ENCODE results near the gene CCNG2.

CCNG2 gene

GRCh38 chr4:77113069-77113468, 43.9 kb upstream of the CCNG2 start:
- TF ChIP-seq CSDC2 (CRISPR knock-in tag; IDR thresholded peaks at IDR 0.05): no peak
- no peak for TF ChIP-seq ZC3H10 (CRISPR knock-in tag; IDR thresholded peaks at IDR 0.05)
- no peak for TF ChIP-seq ZNF70 (CRISPR knock-in tag; IDR thresholded peaks at IDR 0.05)
- TF ChIP-seq ZNF565 (CRISPR knock-in tag; conservative IDR thresholded peaks at IDR 0.05; ENCODE audit: low read depth): no peak
- no peak for ATAC-seq

DNA sequence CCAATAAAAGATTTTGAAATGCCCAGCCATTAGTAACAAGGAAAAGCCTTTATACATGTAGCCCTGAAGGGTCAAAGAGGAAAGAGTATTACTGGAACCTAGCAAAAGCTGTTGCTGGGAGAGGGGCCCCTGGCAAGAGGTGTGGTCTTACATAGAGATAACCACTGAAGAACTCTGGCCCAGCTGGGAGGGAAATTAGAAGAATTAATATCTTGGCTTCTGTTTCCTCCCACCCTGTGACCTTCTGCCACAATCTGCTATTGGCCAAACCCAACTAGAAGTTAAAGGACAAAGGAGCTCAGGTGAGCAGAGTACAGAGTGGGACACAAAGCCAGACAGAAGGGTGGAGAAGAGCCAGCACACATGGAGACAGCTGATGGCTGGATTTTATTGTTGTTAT, 39.3 kb upstream of the CCNG2 start:
- no peak for ATAC-seq
- TF ChIP-seq TOX (CRISPR knock-in tag; IDR thresholded peaks at IDR 0.05; ENCODE audit: borderline replicate concordance) (no peak), ZNF8 (CRISPR knock-in tag; IDR thresholded peaks at IDR 0.05) (no peak), RARB (CRISPR knock-in tag; IDR thresholded peaks at IDR 0.05) (no peak), ZNF565 (CRISPR knock-in tag; conservative IDR thresholded peaks at IDR 0.05; ENCODE audit: low read depth) (no peak), ARNTL (CRISPR knock-in tag; IDR thresholded peaks at IDR 0.05; ENCODE audit: borderline replicate concordance, low read depth) (no peak), ZFP30 (CRISPR knock-in tag; IDR thresholded peaks at IDR 0.05) (no peak), ESRRG (CRISPR knock-in tag; IDR thresholded peaks at IDR 0.05) (no peak)

DNA sequence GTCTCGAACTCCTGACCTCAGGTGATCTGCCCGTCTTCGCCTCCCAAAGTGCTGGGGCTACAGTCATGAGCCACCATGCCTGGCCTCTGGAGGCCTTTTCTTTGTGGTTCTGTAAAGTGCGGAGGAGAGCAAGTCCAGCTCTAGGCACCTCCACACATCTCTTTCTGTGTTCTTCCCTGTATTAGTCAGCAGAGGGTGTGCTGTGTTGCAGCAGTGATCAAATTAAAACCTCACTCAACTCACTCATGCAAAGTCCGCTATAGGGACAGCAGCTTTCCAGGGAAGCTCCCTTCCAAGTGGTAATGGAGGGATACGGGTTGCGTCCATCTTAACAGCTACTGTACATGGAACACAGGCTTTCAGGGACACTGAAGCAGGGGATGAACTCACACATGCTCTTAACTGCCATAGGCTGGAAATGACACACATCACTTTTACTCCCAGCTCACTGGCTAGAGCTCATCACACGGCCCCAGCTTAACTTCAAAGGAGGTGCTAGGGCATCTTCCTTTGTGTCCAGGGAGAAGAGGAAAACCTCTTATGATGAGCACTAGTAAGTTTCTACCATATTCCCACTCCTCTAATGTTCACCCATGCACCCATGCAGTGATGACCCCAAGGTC, 36.0 kb upstream of the CCNG2 start:
- ATAC-seq: no peak
- no peak for TF ChIP-seq ZNF70 (CRISPR knock-in tag; IDR thresholded peaks at IDR 0.05)
- no peak for TF ChIP-seq TCF4 (CRISPR knock-in tag; IDR thresholded peaks at IDR 0.05; ENCODE audit: borderline replicate concordance)
- TF ChIP-seq SNAI2 (CRISPR knock-in tag; IDR thresholded peaks at IDR 0.05): no peak
- no peak for TF ChIP-seq OSR1 (CRISPR knock-in tag; IDR thresholded peaks at IDR 0.05)
- no peak for TF ChIP-seq ZNF8 (CRISPR knock-in tag; IDR thresholded peaks at IDR 0.05)
- TF ChIP-seq, protein P1, sequence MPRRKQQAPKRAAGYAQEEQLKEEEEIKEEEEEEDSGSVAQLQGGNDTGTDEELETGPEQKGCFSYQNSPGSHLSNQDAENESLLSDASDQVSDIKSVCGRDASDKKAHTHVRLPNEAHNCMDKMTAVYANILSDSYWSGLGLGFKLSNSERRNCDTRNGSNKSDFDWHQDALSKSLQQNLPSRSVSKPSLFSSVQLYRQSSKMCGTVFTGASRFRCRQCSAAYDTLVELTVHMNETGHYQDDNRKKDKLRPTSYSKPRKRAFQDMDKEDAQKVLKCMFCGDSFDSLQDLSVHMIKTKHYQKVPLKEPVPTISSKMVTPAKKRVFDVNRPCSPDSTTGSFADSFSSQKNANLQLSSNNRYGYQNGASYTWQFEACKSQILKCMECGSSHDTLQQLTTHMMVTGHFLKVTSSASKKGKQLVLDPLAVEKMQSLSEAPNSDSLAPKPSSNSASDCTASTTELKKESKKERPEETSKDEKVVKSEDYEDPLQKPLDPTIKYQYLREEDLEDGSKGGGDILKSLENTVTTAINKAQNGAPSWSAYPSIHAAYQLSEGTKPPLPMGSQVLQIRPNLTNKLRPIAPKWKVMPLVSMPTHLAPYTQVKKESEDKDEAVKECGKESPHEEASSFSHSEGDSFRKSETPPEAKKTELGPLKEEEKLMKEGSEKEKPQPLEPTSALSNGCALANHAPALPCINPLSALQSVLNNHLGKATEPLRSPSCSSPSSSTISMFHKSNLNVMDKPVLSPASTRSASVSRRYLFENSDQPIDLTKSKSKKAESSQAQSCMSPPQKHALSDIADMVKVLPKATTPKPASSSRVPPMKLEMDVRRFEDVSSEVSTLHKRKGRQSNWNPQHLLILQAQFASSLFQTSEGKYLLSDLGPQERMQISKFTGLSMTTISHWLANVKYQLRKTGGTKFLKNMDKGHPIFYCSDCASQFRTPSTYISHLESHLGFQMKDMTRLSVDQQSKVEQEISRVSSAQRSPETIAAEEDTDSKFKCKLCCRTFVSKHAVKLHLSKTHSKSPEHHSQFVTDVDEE (CRISPR knock-in tag; IDR thresholded peaks at IDR 0.05): no peak
- TF ChIP-seq ZC3H10 (CRISPR knock-in tag; IDR thresholded peaks at IDR 0.05): no peak
- TF ChIP-seq TOX (CRISPR knock-in tag; IDR thresholded peaks at IDR 0.05; ENCODE audit: borderline replicate concordance): no peak
- TF ChIP-seq CSDC2 (CRISPR knock-in tag; IDR thresholded peaks at IDR 0.05): no peak
- no peak for TF ChIP-seq ZNF565 (CRISPR knock-in tag; conservative IDR thresholded peaks at IDR 0.05; ENCODE audit: low read depth)
- no peak for TF ChIP-seq ISL1 (CRISPR knock-in tag; IDR thresholded peaks at IDR 0.05)
- TF ChIP-seq GLIS3 (CRISPR knock-in tag; IDR thresholded peaks at IDR 0.05): no peak
- no peak for TF ChIP-seq ZFP3 (CRISPR knock-in tag; IDR thresholded peaks at IDR 0.05)
- TF ChIP-seq ARNTL (CRISPR knock-in tag; IDR thresholded peaks at IDR 0.05; ENCODE audit: borderline replicate concordance, low read depth): no peak
- no peak for TF ChIP-seq PPARA (CRISPR knock-in tag; IDR thresholded peaks at IDR 0.05; ENCODE audit: borderline replicate concordance)
- TF ChIP-seq ESRRG (CRISPR knock-in tag; IDR thresholded peaks at IDR 0.05): no peak
- TF ChIP-seq RARB (CRISPR knock-in tag; IDR thresholded peaks at IDR 0.05): no peak

DNA sequence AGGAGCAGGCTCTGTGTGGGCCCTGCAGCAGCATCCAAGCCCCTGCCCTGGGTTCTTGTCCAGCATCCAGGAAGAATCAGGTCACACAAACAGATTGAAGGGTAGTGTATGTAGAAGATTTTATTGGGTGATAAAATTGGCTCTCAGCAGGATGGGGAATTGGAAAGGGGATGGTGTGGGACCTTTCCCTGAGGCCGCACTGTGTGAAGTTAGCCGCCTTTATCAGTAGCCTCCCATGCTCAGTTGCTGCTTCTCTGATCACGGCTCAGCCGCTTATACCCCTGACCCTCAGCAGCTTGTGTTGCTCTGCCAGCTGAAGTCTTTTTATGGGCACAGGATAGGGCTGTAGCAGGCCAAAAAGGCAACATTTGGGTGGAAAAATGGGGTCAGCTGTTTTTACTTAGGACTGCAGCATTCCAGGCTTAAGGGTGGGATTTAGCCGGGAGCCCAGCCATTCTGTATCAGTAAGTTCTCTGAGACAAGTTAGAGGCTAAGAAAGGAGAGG, 35.2 kb upstream of the CCNG2 start:
- ATAC-seq: no peak
- TF ChIP-seq ISL1 (CRISPR knock-in tag; IDR thresholded peaks at IDR 0.05): no peak

DNA sequence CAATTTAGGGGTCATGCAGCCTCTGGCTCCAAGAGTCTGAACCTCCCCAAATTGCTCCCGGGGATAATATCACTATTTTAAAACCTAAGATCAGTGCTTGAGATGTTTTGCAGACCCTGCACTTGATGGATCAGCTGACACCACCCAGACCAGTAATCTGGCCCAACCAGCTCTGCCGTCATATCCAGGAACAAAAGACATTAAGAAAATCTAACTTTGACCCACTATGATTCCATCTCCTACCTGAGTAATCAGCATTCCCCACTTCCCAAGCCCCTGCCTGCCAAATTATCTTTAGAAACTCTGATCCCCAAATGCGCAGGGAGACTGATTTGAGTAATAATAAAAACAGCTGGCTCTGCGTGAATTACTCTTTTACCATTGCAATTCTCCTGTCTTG, 34.4 kb upstream of the CCNG2 start:
- TF ChIP-seq, protein P1 (CRISPR knock-in tag; IDR thresholded peaks at IDR 0.05): no peak
- no peak for TF ChIP-seq TCF4 (CRISPR knock-in tag; IDR thresholded peaks at IDR 0.05; ENCODE audit: borderline replicate concordance)
- TF ChIP-seq, protein P2, sequence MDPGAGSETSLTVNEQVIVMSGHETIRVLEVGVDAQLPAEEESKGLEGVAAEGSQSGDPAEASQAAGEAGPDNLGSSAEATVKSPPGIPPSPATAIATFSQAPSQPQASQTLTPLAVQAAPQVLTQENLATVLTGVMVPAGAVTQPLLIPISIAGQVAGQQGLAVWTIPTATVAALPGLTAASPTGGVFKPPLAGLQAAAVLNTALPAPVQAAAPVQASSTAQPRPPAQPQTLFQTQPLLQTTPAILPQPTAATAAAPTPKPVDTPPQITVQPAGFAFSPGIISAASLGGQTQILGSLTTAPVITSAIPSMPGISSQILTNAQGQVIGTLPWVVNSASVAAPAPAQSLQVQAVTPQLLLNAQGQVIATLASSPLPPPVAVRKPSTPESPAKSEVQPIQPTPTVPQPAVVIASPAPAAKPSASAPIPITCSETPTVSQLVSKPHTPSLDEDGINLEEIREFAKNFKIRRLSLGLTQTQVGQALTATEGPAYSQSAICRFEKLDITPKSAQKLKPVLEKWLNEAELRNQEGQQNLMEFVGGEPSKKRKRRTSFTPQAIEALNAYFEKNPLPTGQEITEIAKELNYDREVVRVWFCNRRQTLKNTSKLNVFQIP (CRISPR knock-in tag; IDR thresholded peaks at IDR 0.05; ENCODE audit: borderline replicate concordance, low read depth): no peak
- no peak for TF ChIP-seq SNAI2 (CRISPR knock-in tag; IDR thresholded peaks at IDR 0.05)
- TF ChIP-seq PPARA (CRISPR knock-in tag; IDR thresholded peaks at IDR 0.05; ENCODE audit: borderline replicate concordance): no peak
- TF ChIP-seq ZNF8 (CRISPR knock-in tag; IDR thresholded peaks at IDR 0.05): no peak
- TF ChIP-seq ISL1 (CRISPR knock-in tag; IDR thresholded peaks at IDR 0.05): no peak
- no peak for TF ChIP-seq ZFP30 (CRISPR knock-in tag; IDR thresholded peaks at IDR 0.05)
- TF ChIP-seq BACH2 (CRISPR knock-in tag; IDR thresholded peaks at IDR 0.05; ENCODE audit: borderline replicate concordance): no peak
- no peak for TF ChIP-seq PATZ1 (CRISPR knock-in tag; IDR thresholded peaks at IDR 0.05; ENCODE audit: borderline replicate concordance)
- ATAC-seq: no peak
